GM12801 (cell line): ENCODE measurements around the gene ANKRD23.

Source experiments
- CTCF ChIP-seq: IDR thresholded peaks from one replicate; pipeline ENCODE4 v1.5.1; 2011; ENCODE audit warnings: control low read depth; ENCODE audit not compliant: insufficient read length; ENCODE audit errors: extremely low read depth

Gene ANKRD23

DNA sequence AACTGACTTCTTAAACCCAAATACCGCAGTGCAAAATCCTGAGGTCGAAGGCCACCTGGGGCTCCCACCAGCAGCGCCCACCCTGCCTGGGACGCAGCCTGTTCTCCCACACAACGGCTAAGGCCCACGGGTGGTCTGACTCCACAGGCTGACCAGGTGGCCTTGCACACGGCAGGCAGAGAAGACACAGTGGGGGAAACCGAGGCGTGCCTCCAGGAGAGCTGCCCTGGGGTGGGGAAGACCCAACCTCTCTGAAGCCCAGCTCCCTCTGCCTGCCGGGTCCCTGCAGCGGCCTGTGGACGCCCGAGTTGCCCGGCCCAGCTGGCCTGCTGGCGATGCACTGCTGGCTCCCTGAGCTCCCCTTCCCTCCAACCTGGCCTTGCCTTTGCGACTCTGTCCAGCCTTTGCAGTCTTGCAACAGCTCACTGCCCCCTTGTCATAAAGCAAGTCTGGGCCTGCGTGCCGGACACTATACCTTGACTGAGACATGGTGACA lies 35.8 kb upstream of the ANKRD23 start:
- TF ChIP-seq CTCF, result no peak

GRCh38 chr2:96878796-96879544 lies 35.1 kb upstream of the ANKRD23 start:
- TF ChIP-seq CTCF, result no peak

GRCh38 chr2:96878171-96878570 lies 34.4 kb upstream of the ANKRD23 start:
- no peak for TF ChIP-seq CTCF

- TF ChIP-seq CTCF, result no peak
Observed at GRCh38 chr2:96877631-96878092, 33.8 kb upstream of the ANKRD23 start.

DNA sequence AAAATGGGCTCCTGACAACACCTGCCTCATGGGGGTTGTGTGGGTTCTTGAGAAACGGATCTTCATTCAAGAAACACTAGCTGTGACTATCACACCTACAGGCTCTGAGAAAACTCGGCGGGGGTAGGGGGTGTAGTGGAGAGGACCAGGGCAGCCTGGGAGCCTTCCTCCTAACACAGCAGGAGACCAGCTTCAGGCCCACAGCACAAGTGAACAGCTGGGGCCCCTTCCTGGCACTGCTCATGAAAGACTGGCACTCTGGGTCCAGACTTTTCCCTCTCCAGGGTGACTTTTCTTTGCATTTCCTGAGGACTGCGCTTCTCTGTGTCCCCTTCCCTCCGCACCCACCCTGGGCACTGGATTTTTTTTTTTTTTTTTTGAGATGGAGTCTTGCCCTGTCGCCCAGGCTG lies 33.2 kb upstream of the ANKRD23 start:
- TF ChIP-seq CTCF, result no peak

DNA sequence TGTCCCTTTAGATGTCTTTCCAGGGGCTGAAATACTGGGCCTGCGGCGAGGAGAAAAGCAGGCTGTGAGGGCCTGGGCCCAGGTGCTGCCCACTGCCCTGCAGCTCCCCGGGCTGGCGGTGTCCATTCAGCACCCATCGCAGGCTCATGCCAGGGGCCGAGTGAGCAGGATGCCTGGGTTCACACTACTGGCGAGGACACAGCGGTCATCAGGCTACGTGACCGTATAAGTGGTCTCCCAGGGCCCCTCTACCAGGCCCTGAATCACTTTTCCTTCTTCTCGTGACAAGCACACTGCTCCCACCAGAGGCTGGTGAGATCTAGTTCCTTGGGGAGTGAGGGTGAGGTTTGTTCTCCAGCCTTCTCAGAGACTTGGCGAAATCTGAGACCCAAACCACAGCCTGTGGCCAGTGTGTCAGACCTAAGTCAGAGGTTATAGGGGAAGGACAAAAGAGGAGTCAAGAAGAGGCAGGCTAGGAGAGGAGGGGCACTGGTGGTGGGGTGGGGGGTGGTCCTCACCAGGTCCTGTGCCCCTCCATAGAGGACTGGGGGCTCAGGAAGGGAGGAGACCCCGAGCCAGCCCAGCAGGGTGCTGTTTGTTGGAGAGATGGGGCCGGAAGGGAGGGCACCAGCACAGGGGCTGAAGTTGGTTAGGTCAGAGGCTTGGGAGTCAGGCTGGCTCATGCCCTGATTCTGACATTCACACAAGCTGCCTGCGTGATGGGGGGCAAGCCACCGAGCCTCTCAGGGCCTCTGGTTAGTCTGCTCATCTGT lies 32.6 kb upstream of the ANKRD23 start:
- no peak for TF ChIP-seq CTCF

GRCh38 chr2:96875498-96876268 lies 31.9 kb upstream of the ANKRD23 start:
- TF ChIP-seq CTCF, result no peak
